Psoas muscle (tissue), 8 donors: ENCODE results near the gene GNAQ. TPM values are rescaled to one million over a fixed set of nuclear protein-coding genes. Genes with fewer than 3 reads are reported as not detected.

Experiments used
- ATAC-seq, 4 donors: fragments of 200-7000 bp; cut with Tn5 transposase; one replicate each; pipeline ENCODE4 v1.9.1; 2020; ENCODE audit warnings: moderate library complexity in 3 of 4, mild to moderate bottlenecking in 2 of 4
- DNase-seq, 2 donors: peaks; one replicate each; pipeline ENCODE4 v3.0.0-alpha.2; 2020
- H3K27ac ChIP-seq: fragments of 200-600 bp; one replicate; pipeline ENCODE4 v1.8.0; 2022
- H3K27me3 ChIP-seq, 3 donors: fragments of 200-600 bp in 1 of 3; one replicate each; pipeline versions ENCODE4 v1.6.1 to v1.8.0; 2013 to 2022; ENCODE audit warnings: low read length in 2 of 3, mild to moderate bottlenecking in 2 of 3, moderate library complexity in 1 of 3; ENCODE audit not compliant: insufficient read depth in 3 of 3
- H3K36me3 ChIP-seq, 2 donors: fragments of 200-600 bp in 1 of 2; one replicate each; pipeline versions ENCODE4 v1.6.1 to v1.8.0; 2013 to 2022; ENCODE audit warnings: low read depth in 1 of 2, mild to moderate bottlenecking in 1 of 2, moderate library complexity in 1 of 2; ENCODE audit not compliant: insufficient read depth in 1 of 2
- H3K4me1 ChIP-seq: fragments of 200-600 bp; one replicate; pipeline ENCODE4 v1.8.0; 2022
- H3K4me3 ChIP-seq: fragments of 200-600 bp; one replicate; pipeline ENCODE4 v1.8.0; 2022; ENCODE audit warnings: mild to moderate bottlenecking
- H3K9me3 ChIP-seq: fragments of 200-600 bp; one replicate; pipeline ENCODE4 v1.8.0; 2022
- WGBS, 3 donors: extraction: QIAGEN DNeasy Blood & Tissue Kit; methylation state at CpG; one replicate each; pipeline versions ENCODE4 v1.1.6 to v1.1.7; 2013; 5-methylcytosine and 5-hydroxymethylcytosine counted together
- intact Hi-C, 2 donors: fragments of 100-400 bp; cut with DNase I; formaldehyde crosslinking; loops; one replicate each; pipeline versions ENCODE4 v1.11.0 to v1.14.2; 2022
- polyA plus RNA-seq, 3 donors: library from polyadenylated mRNA; stranded (reverse); fragments of 200-250 nt; gene quantifications; one replicate each; pipeline ENCODE4 v1.2.3, GENCODE V29; 2013
- total RNA-seq, 4 donors: library from RNA; stranded (reverse); fragmentation: NEBNext Ultra II Directional in 2 of 4; extraction: Animal tissue kit (Norgen Biotek cat#: 25700) in 2 of 4; gene quantifications; one replicate each; pipeline versions ENCODE4 v1.2.1 to v1.2.4, GENCODE V29; 2021 to 2023
- TF ChIP-seq, protein P1 (sequence below): fragments of 200-600 bp; IDR thresholded peaks from one replicate; pipeline ENCODE4 v1.8.0; 2022; ENCODE audit warnings: antibody characterized with exemption
- donor health status: healthy with polysubstance abuse.
- donor health status: DM: no; HTN: no; CAD: no; lungs with moderate emphysema.
- donor health status: Bipolar disorder and iron deficiency.
- donor health status: healthy.
- donor health status: DM: yes; HTN: yes; CAD: no.
- donor health status: DM: no; HTN: no; CAD: no.
- donor health status: DM: no; HTN: no; CAD: no.
- donor health status: DM: yes; HTN: yes; CAD: no.

Gene GNAQ
- total and polyA plus RNA-seq, 7 donors = 8.3 to 26.6 (median 23.8) TPM

DNA sequence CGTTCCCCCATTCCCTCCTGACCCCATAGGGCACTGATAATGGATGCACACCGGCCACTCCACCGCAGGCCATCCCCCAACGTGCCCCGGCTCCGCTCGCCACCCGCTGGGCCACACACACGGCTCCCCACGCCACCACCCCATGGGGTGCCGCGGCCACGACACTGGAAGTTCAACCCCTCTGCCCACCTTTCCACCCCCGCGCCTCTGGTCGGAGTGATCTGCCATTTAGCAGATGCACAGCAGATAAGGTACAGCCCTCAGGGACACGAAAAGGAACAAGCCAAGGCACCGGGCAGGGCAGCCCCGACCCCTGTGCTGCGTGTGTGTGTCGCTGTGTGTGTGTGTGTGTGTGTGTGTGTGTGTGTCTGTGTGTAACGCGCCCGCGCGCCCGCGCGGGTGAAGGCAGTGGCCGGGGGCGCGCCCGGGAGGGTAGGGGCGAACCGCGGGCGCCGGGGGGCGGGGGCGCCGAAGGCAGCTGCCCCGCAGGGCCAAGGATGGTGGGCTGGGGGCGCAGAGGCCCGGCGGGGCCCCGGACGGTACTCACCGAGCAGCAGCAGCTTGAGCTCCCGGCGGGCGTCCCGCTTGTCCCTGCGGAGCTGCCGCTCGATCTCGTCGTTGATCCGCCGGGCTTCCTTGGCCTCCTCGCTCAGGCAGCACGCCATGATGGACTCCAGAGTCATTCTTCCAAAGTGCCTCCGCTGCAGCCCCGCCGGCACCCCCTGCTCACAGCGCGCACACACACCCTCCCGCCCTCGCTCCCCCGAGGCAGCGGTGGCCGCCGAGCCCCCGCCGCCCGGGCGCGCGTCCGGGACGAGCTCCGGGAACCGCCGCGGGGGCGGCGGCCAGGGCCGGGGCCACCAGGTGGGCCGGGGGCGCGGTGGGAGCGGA is 813 bp downstream of the GNAQ start:
- peak; percentile 67 to 76 for DNase-seq
- no peaks in the 10 kb centered on the region for H3K9me3 ChIP-seq
- H3K27ac ChIP-seq = peak overlapping the region; percentile 79
- H3K4me3 ChIP-seq = peak overlapping the region; percentile 79
- no peaks in the 10 kb centered on the region for H3K27me3 ChIP-seq
- H3K4me1 ChIP-seq = peaks cover 27% of the 10 kb centered on the region
- 1 to 3% (median 2%) methylated on average over 35 to 91 of the region's 91 CpGs for WGBS, 3 donors
- peak; percentile 29 to 54 (median 42) for ATAC-seq
- TF ChIP-seq, protein P1, sequence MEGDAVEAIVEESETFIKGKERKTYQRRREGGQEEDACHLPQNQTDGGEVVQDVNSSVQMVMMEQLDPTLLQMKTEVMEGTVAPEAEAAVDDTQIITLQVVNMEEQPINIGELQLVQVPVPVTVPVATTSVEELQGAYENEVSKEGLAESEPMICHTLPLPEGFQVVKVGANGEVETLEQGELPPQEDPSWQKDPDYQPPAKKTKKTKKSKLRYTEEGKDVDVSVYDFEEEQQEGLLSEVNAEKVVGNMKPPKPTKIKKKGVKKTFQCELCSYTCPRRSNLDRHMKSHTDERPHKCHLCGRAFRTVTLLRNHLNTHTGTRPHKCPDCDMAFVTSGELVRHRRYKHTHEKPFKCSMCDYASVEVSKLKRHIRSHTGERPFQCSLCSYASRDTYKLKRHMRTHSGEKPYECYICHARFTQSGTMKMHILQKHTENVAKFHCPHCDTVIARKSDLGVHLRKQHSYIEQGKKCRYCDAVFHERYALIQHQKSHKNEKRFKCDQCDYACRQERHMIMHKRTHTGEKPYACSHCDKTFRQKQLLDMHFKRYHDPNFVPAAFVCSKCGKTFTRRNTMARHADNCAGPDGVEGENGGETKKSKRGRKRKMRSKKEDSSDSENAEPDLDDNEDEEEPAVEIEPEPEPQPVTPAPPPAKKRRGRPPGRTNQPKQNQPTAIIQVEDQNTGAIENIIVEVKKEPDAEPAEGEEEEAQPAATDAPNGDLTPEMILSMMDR = no peak
- intact Hi-C loops = loop anchor here (5.0 to 10.0 kb wide), 5 partner anchors 53 to 596 kb away; no protein-coding TSS in a partner anchor
- no peaks in the 10 kb centered on the region for H3K36me3 ChIP-seq

- 7 to 15% (median 9%) methylated on average over 8 of the region's 8 CpGs for WGBS, 3 donors
- Histone ChIP-seq H3K4me1 (peaks cover 32% of the 10 kb centered on the region), H3K27ac (peak overlapping the region; percentile 79), H3K27me3 (no peaks in the 10 kb centered on the region), H3K9me3 (no peaks in the 10 kb centered on the region), H3K36me3 (no peaks in the 10 kb centered on the region), H3K4me3 (peak overlapping the region; percentile 79)
- intact Hi-C loops = loop anchor here (5.0 to 10.0 kb wide), 5 partner anchors 53 to 595 kb away; no protein-coding TSS in a partner anchor
- TF ChIP-seq, protein P1 = no peak
- ATAC-seq = peak in 3 of 4 donors; percentile 21 to 43 (median 23)
- peak in 1 of 2 donors; percentile 18 for DNase-seq
Observed at GRCh38 chr9:78030296-78030552, 1.4 kb downstream of the GNAQ start.

GRCh38 chr9:78029551-78030295 is 1.9 kb downstream of the GNAQ start:
- intact Hi-C loops = loop anchor here (5.0 to 10.0 kb wide), 5 partner anchors 52 to 595 kb away; no protein-coding TSS in a partner anchor
- H3K9me3 ChIP-seq = no peaks in the 10 kb centered on the region
- H3K4me3 ChIP-seq = peak overlapping the region; percentile 79
- ATAC-seq (no peak), DNase-seq (no peak)
- H3K27ac ChIP-seq = peak overlapping the region; percentile 79
- no peaks in the 10 kb centered on the region for H3K36me3 ChIP-seq
- H3K4me1 ChIP-seq = peaks cover 29% of the 10 kb centered on the region
- TF ChIP-seq, protein P1 = no peak
- H3K27me3 ChIP-seq = no peaks in the 10 kb centered on the region
- WGBS, 3 donors = 15 to 38% (median 16%) methylated on average over 7 of the region's 7 CpGs

GRCh38 chr9:78028926-78029325 is 2.7 kb downstream of the GNAQ start:
- WGBS, 3 donors = 79 to 89% (median 87%) methylated on average over 1 of the region's 1 CpG
- no peaks in the 10 kb centered on the region for H3K9me3 ChIP-seq
- DNase-seq = no peak
- peaks cover 29% of the 10 kb centered on the region for H3K4me1 ChIP-seq
- intact Hi-C loops = no loop called here
- no peaks in the 10 kb centered on the region for H3K27me3 ChIP-seq
- no peak for ATAC-seq
- peak overlapping the region; percentile 79 for H3K4me3 ChIP-seq
- TF ChIP-seq, protein P1 = no peak
- no peaks in the 10 kb centered on the region for H3K36me3 ChIP-seq
- H3K27ac ChIP-seq = peak overlapping the region; percentile 79
